ENCODE measurements around the gene PPARA. TPM values are rescaled to one million over a fixed set of nuclear protein-coding genes. Genes with fewer than 3 reads are reported as not detected.

The PPARA gene
- total and polyA plus RNA-seq, 2 of the 4 experiments (the other 2 are of a cell fraction): 3.1 to 7.0 TPM

DNA sequence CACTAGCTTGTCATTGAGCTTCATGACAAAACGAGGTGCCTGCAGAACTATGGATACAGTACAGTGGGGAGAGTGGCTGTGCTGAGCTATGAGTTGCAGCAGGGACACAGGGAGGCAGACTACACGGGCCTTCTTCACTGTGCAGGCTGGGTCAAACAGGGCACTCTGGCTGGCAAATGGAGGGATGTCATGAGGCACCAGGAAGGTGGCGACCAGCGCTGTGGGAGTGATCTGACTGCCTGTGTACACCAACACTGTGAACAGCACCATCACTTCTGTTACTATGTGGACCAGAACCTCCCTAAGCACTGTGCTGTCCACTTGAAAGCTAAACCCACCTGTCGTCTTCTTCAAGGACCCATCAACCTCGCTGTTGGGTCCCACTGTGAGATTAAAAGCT lies 109.7 kb downstream of the PPARA start:
- Histone ChIP-seq H3K27me3 (ENCODE audit: control insufficient read depth, insufficient read depth, low read length) (peaks cover 32% of the 10 kb centered on the region), H3K14ac (replicated peaks; ENCODE audit: low read depth, low read length) (no peak overlapping the region), H3K4ac (ENCODE audit: low read depth, low read length) (no peak overlapping the region), H4K5ac (ENCODE audit: low read depth, low read length) (no peak overlapping the region), H3K27ac (ENCODE audit: insufficient read depth, low read length) (no peak overlapping the region), H3K9ac (ENCODE audit: low read depth, low read length) (no peak overlapping the region), H3K9me3 (ENCODE audit: control insufficient read depth, insufficient read depth, low read length) (peaks cover 23% of the 10 kb centered on the region), H3K9me1 (ENCODE audit: insufficient read depth, low read length) (peaks cover 4% of the 10 kb centered on the region; the same call in 1 of the 2 replicates), H4K8ac (ENCODE audit: low read depth in 2 of 2, low read length in 2 of 2) (no peak overlapping the region), H2AK9ac (replicated peaks; ENCODE audit: low read depth, low read length, poor library complexity) (no peak overlapping the region), H3K4me1 (ENCODE audit: control insufficient read depth, insufficient read depth, low read length) (peaks cover 2% of the 10 kb centered on the region; the same call in 1 of the 2 replicates), H4K20me1 (ENCODE audit: insufficient read depth, low read length) (no peaks in the 10 kb centered on the region), H2AK5ac (ENCODE audit: low read depth, low read length) (no peak overlapping the region), H3K18ac (ENCODE audit: low read depth, low read length) (no peak overlapping the region), H3K56ac (ENCODE audit: extremely low read depth, insufficient read depth, low read length) (no peak overlapping the region), H2BK20ac (ENCODE audit: low read depth, low read length) (no peak overlapping the region), H2BK120ac (ENCODE audit: low read depth, low read length) (no peak overlapping the region), H2BK5ac (ENCODE audit: low read depth, low read length, poor library complexity, severe bottlenecking) (no peak overlapping the region), H3K36me3 (ENCODE audit: control insufficient read depth, insufficient read depth, low read length) (no peaks in the 10 kb centered on the region), H4K91ac (ENCODE audit: insufficient read depth, low read depth, low read length) (no peak overlapping the region), H3K4me2 (ENCODE audit: low read depth, low read length) (no peak overlapping the region), H3K4me3 (ENCODE audit: insufficient read depth, low read depth, low read length) (no peak overlapping the region), H3K79me1 (ENCODE audit: low read depth in 1 of 2, low read length in 2 of 2) (no peaks in the 10 kb centered on the region), H2BK15ac (ENCODE audit: low read depth, low read length) (no peak overlapping the region), H3K23ac (ENCODE audit: low read depth, low read length) (no peak overlapping the region), H2AFZ (replicated peaks; ENCODE audit: low read length, poor library complexity) (no peak overlapping the region)
- dilution Hi-C loops (cut with HindIII; ENCODE audit: low sequenced_read_pairs, unreplicated experiment) (no loop called here), in situ Hi-C loops (cut with MboI; ENCODE audit: low sequenced_read_pairs) (no loop called here), intact Hi-C loops (cut with micrococcal nuclease) (no loop called here)
- no TSS peak for BruUV-seq (replicated peaks)
- 73% methylated on average over 3 of the region's 6 CpGs; no CpG with 5 or more reads in 1 of the 2 experiments for WGBS, 2 experiments (ENCODE audit: extremely low coverage in 2 of 2, insufficient read length in 1 of 2)
- no peak for DNase-seq
- ChIA-PET POLR2A (ENCODE audit: unreplicated experiment) (no interaction called here), CTCF (no interaction called here)
- ATAC-seq (ENCODE audit: low read depth): no peak
- TF ChIP-seq RAD21 (IDR thresholded peaks at IDR 0.05; ENCODE audit: low read length): no peak
- TF ChIP-seq, protein P1, sequence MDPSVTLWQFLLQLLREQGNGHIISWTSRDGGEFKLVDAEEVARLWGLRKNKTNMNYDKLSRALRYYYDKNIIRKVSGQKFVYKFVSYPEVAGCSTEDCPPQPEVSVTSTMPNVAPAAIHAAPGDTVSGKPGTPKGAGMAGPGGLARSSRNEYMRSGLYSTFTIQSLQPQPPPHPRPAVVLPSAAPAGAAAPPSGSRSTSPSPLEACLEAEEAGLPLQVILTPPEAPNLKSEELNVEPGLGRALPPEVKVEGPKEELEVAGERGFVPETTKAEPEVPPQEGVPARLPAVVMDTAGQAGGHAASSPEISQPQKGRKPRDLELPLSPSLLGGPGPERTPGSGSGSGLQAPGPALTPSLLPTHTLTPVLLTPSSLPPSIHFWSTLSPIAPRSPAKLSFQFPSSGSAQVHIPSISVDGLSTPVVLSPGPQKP (IDR thresholded peaks at IDR 0.05; ENCODE audit: borderline replicate concordance, low read depth, low read length): no peak

Measured in IMR-90 (cell line).